GM12891 (cell line): ENCODE measurements around the gene C15orf62.

Experiments
- PAX5 ChIP-seq: IDR thresholded peaks from 2 replicates; pipeline ENCODE4 v1.6.1; 2011; ENCODE audit warnings: low read length, moderate library complexity, mild to moderate bottlenecking; ENCODE audit not compliant: insufficient read depth, severe bottlenecking
- POLR2A ChIP-seq: IDR thresholded peaks from 2 replicates; pipeline ENCODE4 v1.6.1; 2011; ENCODE audit warnings: low read depth, low read length, control low read depth
- POLR2AphosphoS5 ChIP-seq: IDR thresholded peaks from 2 replicates; pipeline ENCODE4 v1.6.1; 2011; ENCODE audit warnings: low read depth, low read length, control low read depth

DNA sequence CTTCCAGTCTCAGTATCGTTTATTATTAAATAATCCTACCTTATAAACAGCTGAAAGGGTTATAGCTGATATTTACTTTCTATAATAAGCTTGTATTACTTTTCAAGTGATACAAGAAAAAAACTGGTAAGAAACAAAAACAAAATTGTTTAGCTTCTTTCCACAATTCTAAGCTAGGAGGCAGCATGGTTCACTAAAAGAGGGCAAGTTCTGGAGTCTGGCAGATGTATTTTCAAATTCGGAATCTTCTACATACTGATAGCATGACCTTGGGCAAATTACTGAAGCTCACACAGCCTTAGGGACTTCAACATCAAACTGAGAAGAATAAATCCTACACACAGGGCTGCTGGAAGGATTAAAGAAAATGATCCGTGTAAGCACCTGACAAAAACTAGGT is 15.4 kb downstream of the C15orf62 start:
- TF ChIP-seq POLR2A (no peak), POLR2AphosphoS5 (no peak), PAX5 (no peak)
